Measurements from ENCODE around the gene KCNIP1. TPM values are rescaled to one million over a fixed set of nuclear protein-coding genes. Genes with fewer than 3 reads are reported as not detected.

Gene KCNIP1
- total RNA-seq, 1 donor from 2014 or later = not detected

DNA sequence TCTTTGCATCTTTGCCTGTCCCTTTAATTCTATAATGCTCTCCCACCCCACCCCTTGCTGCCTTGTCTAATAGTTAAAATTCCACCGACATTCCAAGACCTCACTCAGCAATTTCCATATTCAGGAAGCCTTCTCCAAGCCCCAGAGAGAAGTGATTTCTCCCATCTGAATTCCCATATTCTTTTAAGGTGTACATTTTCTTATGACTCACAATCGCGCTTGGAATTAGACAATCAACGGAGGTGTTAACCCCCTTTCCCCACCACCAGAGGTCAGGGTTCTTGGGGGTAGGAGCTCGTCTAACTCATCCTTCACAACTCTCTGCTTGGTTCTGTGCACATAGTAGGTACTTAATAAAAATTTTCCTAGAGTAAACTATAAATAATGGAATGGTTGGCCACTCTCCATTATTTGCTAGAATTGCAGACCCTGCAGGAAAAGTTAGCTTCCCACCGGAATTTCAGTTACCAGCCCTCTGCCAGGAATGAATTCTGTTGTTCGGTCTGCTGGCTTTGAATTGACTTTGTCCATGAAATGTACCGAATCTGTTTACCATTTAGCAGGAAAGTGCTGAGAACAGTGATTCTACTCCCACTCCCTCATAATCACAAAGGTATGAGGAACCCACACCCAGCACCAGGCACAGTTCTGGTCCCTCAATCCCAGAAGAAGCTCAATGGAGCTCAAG, 5.0 kb downstream of the KCNIP1 start:
- no peak for DNase-seq (ENCODE audit: low spot score)

DNA sequence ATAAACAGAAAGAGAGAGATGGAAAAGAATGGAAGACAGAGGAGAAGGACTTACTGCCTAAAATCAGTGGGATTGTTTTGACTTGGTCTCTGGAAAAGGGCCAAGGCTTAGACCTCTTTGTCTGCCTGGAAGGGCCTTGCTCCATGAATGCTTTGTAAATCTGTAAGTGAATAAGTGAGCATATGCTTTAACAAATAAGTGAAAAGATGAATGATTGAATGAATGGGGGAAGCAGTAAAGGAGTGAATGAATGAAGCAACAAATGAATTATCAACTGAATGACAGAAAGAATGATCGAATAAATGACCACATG, 5.5 kb downstream of the KCNIP1 start:
- DNase-seq (ENCODE audit: low spot score) = no peak

DNA sequence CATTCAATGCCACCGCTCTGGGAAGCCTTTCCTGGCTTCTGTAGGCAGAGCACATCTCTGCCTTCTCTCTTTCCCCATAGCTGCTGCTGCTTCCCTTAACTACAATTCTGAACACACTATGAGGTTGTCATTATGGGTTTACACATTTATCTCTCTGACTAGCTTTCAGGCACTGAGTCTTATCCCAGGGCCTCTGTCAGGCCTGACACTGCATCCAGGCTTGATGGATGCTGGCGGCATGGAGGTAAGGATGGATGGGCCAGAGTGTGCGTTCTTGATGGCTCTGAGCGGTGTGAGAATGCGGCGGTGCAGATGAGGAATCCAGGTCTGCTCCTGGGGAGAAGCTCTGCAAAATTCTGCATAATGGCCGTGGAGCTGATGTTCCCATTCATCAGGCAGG, 6.3 kb downstream of the KCNIP1 start:
- no peak for DNase-seq (ENCODE audit: low spot score)

DNA sequence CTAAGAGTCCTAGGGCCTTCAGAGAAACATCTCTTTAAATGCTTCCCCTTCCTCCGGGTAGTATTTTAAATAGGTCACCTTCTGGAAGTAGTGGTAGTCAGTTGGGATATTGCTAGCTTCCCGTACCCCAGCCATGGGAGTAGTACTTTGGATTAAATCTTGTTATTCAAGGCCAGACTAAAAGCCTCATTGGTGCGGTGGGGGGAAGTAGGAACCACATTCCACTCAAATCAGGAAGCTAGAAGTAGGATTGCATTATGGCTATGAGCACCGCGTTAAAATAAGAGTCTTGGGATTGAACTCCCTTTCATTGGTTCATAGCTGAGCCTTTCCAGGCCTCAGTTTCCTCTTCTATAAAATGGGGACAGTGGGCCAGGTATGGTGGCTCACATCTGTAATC, 6.7 kb downstream of the KCNIP1 start:
- no peak for DNase-seq (ENCODE audit: low spot score)

DNA sequence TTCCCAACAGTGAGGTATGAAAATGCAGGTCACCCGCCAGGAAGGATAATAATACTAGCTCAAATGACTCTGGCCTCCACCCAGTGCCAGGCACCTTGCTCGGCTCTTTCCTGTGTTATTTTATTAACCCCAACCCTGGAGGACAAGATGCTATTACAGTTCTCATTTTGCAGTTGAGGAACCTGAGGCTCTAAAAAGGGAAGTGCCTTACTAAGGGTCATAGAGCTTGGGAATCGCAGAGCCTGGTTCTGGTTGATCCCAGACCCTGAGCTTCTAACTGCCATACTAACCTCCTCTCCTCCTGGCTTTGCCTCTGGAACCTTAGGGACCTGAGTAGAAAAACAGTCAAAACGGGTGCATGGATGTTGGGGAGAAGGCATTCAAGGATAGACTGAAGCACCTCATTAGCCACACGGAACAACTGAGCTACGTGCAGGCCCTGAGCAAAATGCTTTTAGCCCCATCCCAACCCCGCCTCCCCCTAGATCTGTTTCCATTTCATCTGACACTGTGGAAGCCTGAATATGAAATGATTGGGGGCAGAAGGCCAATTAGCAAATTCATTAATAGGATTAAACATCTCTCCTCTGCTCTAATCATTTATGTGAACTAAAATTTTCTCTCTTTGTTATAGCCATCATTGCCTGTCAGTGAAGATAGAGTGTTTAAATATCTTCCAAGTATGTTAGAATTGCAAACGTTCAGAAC, 7.9 kb downstream of the KCNIP1 start:
- DNase-seq (ENCODE audit: low spot score) = no peak

DNA sequence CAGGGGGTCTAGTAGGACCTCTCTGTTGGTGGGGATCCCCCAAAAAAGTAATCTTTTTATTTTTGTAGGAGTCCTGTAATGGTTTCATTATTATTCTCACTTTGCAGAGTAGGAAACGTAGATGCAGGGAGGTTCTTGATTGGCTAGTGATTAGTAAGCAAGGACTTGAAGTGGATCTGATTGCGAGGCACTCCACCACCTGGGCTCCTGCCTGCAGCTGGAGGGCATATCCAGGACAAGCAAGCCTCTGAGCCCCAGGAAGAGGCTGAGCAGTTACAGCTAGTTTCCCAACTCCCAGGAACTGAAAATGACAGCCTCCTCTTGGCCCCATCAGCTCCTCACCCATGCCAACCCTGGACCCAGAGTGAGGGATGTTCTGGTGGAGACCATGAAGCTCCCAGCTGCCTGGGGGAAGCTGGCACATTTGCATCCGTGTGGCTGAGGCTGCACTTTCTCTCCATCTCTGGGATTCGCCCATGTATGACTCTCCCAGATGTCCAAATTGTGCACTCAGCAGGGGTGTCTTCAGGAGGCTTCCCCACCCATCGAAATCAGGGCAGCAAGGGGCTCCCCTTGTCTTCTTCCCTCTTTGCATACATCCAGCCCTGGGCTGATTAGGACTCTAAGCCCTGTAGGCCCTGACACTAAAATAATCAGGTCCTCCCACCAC, 10.2 kb downstream of the KCNIP1 start:
- no peak for DNase-seq (ENCODE audit: low spot score)

DNA sequence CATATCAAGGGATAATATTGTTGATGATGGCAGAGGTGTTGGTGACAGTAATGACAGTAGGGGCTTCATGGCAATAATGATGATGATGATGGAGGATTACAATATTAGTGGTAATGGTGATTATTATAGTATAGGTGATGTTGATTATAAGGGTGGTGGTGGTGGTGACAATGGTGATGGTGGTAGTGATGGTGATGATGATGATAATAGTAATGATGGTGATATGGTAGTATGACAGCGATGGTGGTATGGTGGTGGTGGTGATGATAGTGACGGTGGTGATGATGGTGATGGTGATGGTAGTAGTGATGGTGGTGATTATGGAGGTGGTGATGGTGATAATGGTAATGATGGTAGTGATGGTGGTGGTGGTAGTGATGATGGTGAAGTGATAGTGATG, 13.6 kb downstream of the KCNIP1 start:
- DNase-seq (ENCODE audit: low spot score) = no peak

DNA sequence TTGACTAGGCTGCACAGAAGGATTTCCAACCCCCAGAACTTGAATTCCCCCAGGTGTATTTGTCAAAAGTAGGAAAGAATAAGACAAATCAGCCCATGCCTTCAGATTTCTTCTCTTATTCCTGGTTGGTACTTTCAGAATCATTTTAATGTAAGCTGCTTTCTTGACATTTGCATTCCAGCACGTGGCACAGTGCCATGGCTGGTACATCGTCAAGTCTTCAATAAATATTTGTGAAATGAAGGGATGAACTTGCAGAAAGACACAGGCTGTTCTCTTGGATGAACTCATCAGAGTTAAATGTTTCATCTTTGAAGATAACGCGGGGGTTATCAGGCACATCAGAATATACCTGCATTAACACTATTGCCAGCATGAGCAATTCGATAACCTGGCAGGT, 14.5 kb downstream of the KCNIP1 start:
- DNase-seq (ENCODE audit: low spot score) = no peak

DNA sequence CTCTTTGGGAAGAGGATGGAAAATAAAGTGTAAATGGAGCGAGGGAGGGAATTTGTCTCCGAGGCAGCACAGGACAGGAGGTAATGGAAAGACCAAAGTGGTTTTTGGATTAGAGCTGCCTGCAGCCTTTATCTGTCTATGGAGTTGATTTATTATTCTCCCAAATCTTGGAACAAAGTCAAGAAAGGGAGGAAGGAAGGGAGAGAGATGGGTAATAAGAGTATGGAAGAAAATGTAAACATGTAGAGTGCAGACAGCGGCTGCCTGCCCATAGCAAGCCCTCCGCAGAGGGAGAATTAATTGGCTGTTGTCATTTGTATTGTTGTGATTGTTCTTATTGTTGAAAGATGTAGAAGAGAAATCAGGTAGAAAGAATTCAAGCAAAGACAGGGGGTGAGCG, 15.7 kb downstream of the KCNIP1 start:
- DNase-seq (ENCODE audit: low spot score) = no peak

DNA sequence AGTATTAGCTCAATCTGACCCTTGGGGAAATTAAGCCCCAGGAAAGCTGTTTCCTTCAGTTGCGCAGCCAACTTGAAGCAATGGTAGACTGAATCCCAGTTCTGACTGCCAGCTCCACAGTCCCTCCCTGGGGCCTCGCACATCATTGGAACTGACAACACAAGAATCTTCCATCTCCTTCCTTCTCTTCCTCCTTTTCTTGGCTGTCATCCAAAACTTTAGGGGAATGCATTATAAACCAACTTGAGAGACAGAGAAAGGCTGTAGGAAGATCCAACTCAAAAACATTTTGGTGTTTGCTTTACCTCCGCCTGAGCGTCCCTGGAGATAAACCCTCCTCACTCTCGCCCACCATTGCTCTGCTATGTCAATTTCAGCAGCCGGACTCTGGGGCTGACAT, 16.6 kb downstream of the KCNIP1 start:
- no peak for DNase-seq (ENCODE audit: low spot score)

DNA sequence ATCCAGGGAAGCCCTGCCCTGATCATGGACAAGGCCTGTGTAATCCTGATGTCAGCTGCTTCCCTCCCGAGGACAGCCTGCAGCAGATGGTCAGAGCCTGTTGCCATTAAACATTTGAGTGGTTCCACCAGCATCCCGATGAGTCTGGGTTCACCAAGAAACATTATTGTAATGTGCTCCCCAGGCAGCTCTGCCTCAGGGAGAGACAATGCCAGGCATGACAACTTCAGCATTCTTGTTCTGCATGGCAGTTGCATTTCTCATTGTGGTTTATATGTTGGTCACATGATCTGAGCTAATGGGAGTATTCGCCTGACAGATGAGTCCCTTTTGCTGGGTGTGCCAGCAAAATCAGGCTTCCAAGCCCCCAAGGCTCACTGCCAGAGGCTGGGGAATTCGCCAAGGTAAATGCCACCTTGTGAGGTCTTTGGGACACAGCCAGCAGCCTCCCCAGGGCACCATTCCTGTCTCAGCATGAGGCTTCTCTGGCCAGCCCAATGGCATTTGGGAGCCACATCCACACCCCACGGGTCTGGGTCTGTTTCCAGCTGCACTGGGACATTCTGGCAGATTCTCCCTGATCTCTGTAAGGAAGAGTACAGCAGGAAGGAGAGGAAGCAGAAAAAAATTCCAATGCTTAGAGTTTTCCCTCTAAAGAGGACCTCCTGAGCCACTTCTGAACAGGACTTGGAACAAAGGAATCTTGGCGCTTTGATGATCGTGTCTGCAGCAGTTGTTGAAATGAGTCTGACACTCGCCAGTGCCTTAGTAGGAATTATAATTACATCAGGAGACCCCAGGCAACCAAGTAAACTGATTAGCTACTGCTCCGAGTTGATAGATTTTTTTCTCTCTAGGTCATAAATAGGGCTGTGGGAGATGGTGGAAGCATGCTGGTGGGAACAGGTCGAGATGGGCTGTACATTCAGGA, 18.7 kb downstream of the KCNIP1 start:
- DNase-seq (ENCODE audit: low spot score) = no peak

DNA sequence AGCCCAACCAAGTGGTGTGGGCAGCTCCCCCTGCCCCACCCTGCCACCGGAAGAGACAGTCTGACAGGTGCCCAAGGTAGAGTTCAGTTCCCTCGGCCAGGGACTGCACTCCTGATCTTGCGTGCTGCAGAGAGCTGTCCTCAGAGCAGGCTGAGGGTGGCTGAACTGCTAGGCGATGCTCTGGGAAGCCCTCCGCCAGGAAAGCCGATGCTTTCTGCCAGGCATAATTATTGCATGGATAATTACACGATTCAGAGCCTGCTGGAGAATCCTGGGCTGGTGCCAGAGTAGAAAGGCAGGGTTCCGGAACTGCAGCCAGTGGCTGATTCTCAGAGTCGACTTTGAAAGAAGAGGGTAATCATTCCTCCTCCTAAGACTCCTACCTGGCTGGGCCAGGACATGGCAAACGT, 19.3 kb downstream of the KCNIP1 start:
- DNase-seq (ENCODE audit: low spot score) = no peak

DNA sequence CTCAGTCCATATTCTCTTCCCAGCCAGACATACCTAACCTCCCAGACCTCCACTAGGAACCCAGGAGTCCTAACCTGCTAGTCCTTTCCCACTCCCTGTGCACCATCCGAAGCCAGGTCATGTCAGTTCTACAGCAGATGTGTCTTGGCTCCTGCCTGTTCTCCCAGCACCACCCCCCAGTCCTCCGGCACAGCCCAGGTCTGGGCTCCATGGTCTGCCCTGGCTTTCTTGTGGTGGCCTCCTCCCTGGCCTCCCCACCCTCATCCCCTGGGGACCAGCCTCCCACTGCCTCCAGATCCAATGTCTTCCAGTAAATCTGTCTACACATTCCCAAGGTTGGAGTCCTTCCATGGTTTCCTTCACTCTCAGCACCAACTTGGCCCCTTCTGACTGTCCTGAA, 20.0 kb downstream of the KCNIP1 start:
- DNase-seq (ENCODE audit: low spot score) = no peak

DNA sequence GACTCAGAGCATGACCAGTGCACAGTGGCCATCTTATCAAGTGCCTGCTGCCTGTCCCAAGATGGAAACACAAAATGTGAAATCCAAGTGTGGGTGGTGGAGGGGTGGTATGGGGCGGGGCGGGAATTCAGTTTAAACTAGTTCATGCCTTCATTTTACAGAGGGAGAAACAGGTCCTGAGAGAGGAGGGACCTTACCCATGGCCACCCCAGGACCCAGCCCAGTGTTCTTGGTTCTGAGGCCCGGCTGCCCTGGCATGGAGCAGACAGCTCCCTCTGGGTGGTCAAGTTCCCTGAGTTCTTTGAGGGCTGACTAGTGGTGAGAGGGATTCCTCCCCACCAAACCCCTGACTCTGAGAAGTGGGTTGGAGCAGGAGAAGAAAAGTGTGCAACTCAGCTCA, 20.8 kb downstream of the KCNIP1 start:
- DNase-seq (ENCODE audit: low spot score) = no peak

DNA sequence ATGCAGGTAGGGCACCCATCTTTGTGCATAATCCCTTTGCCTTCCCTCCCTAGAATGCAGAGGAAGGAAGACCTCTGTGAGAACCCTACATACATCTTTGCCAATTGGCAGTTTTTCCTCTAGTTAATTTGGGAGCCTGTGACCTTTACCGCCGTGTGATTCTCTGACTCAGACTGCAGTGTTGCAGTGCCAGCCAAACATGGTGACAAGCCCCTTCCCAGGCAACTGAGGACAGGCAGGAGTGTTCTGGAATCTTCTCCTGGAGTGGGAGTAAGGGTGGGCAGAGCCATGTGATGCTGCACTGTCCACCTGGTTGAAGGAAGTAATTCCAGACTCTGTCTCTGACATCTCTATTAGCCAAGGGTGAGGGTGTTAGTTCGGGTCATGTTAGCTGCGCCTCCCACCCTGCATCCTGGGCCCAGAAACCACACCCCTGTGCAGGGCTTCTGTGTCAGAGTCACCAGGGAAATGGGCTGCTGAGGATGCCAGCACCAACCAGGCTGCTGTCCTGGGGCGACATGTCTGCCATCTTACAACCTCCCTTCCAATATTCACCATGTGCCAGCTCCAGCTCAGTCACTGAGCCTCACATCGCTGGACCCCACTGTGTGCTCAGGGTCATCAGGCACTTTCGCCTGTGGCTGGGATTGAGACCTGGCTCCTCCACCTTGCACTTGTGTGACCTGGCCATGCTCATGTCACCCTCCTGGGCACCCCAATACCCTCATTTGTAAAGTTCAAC, 21.8 kb downstream of the KCNIP1 start:
- no peak for DNase-seq (ENCODE audit: low spot score)

DNA sequence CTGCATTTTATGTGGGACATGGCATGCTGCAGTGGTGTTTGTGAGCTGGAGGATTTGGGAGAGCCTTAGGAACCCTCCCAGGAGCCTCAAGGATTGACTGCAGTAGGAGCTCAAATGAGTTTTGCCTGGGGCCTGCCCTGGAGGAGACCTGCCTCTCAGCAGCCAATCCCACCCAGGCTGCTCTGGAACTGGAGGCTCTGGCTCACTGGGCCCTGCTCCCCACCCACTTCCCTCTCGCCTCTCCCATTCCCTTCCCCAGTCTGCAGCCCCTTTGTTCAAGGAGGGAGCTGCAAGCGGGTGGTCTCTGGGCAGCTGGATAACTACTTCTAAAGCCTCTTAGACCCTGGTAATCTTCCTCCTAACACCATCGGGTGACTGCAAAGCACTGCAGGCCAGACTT, 24.2 kb downstream of the KCNIP1 start:
- no peak for DNase-seq (ENCODE audit: low spot score)

DNA sequence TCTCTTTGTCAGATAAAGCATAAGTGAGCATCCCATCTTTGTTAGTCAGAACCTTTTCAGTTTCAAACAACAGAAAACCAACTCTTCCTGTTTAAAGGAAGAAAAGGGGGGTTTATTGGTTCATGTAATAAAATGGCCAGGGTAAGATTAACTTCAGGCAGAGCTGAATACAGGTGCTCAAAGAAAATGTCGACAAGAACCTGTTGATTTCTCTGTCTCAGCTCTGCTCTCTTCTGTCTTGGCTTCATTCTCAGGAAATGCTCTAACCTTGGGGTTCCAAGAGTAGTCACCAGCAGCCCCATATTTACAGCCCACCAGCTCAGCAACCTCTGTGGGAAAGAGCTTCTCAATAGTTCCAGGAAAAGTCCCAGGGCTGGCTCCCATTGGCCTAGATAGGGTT, 25.2 kb downstream of the KCNIP1 start:
- DNase-seq (ENCODE audit: low spot score) = no peak

DNA sequence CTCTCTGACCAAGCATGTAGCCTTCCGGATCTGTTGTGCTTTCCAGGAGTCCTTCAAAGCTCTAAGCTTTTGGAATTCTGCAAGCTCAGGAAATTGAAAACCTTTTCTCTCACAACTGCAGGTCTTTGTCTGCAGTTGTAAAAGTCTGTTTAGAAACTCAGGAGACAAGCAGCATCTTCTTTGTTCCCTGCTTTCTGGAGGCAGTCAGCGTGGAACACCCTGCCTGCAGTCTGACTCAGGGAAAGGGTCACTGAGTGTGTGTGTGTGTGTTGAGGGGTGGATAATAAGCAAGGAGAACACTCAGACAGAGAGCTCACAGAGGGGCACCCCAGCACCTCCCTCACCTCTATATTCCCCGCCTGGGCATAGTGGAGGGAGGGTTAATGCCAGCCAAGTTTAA, 29.1 kb downstream of the KCNIP1 start:
- DNase-seq (ENCODE audit: low spot score) = no peak

DNA sequence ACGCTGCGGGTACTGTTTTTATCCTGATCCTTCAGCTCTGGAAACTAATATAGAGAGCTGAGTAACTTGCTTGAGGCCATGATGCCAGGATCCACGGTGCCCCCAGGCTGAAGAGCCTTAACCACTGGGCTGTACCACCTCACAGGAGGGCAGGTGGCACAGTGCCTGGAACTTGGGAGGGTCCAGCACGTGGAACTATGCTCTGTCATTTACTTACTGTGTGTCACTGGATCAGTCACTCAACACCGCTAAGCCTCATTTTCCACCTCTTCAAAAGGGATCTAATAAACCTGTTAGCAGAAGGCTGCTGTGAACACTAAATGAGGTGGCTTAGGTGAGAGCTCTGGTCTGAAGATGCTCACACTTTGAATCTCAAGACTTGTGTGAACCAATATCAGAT, 29.6 kb downstream of the KCNIP1 start:
- DNase-seq (ENCODE audit: low spot score) = no peak

DNA sequence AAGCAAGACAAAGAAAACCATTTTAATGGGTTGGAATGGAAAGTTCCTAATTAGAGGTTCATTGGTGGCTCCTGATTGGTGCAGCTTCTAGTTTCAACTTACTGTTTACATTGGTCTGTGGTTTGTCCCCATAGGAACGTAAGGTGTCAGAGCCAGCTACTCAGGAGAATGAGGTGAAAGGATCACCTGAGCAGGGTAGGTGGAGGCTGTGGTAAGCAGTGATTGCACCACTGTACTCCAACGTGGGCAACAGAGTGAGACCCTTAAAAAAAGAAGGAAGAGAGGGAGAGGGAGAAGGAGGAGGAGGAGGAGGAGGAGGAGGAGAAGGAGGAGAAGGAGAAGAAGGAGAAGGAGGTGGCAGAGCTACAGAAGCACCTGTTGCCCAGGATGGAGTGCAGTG, 30.4 kb downstream of the KCNIP1 start:
- DNase-seq (ENCODE audit: low spot score) = no peak

DNA sequence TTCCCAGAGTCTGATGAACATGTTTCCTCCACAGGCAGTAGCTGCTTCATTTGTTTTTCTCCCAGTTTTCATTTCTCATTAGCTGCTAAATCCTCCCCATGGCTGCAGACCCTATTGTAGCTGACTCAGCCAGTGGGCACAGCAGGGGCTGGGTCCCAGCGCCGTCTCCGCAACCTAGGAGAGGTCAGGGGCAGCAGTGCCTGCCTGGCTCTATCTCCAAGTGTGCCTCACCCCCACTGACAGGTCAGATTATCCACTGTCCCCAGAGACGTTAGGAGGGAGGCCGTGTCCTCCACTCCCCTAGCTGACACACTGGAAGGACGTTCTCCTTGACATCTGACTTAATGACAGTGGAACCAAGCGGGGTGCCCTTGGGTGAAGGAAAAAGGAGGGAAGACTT, 31.1 kb downstream of the KCNIP1 start:
- no peak for DNase-seq (ENCODE audit: low spot score)

DNA sequence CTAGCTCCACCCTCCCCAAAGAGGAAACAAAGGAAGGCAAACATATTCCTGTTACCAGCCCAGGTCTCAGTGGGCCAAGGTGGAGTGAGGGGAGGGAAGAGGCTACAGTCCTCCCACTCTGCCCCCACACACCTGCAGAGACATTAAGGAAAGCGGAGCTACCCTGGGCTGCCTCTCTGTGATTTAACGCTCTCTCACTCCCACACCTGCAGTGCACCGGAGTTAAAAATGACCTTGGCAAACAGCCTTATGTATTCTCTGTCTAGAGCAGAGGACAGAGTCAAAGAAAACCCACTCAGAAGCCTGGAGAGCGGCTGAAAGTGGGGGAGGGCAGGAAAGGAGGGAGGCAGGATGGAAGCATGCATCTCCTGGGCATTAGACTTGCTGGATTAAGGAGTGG, 32.7 kb downstream of the KCNIP1 start:
- no peak for DNase-seq (ENCODE audit: low spot score)
